Endothelial cell of umbilical vein (primary cell): ENCODE data around the gene IKZF3. TPM values are rescaled to one million over a fixed set of nuclear protein-coding genes. Genes with fewer than 3 reads are reported as not detected.

Experiments
- BruUV-seq: library from RNA; stranded (reverse); fragments of 400-500 nt; replicated peaks from 2 replicates; lab custom pipeline; 2021; lab: Mats Ljungman, UMichigan
- CTCF ChIA-PET: fragments of 300-600, 350-600 bp; sonication (Branson Sonifier 250); formaldehyde crosslinking; loops from one replicate; lab custom pipeline; 2021; ENCODE audit warnings: antibody characterized with exemption, inconsistent platforms; lab: Charles Lee
- POLR2A ChIA-PET: fragments of 300-600, 350-600 bp; sonication (Branson Sonifier 250); formaldehyde crosslinking; loops from one replicate; lab custom pipeline; 2021; ENCODE audit warnings: antibody characterized with exemption, inconsistent platforms; lab: Charles Lee
- DNase-seq: peaks from one replicate; pipeline ENCODE4 v3.0.0-alpha.2; 2011; ENCODE audit warnings: low read depth, low spot score
- FAIRE-seq: peaks from 2 replicates; lab custom pipeline; 2011; peaks lifted over from hg19 to GRCh38; lab: Jason Lieb, UNC
- H2AFZ ChIP-seq: 2 replicates; pipeline ENCODE4 v1.6.0; 2012; ENCODE audit warnings: low read depth, low read length, control low read depth, inconsistent platforms
- H3K27ac ChIP-seq: 2 replicates; pipeline ENCODE4 v1.5.1; 2011; ENCODE audit warnings: low read depth, mild to moderate bottlenecking, control low read depth, low read length, moderate library complexity; ENCODE audit not compliant: insufficient read depth
- H3K27me3 ChIP-seq, 2 experiments: 2 replicates each; pipeline versions ENCODE4 v1.6.0 to v1.6.1; 2011; ENCODE audit warnings: low read length in 2 of 2, mixed read lengths in 1 of 2; ENCODE audit not compliant: control insufficient read depth in 2 of 2, insufficient read depth in 2 of 2
- H3K36me3 ChIP-seq, 2 experiments: 2 replicates in 1 of 2; 3 replicates in 1 of 2; pipeline ENCODE4 v1.5.1; 2011; ENCODE audit warnings: low read length in 2 of 2, mild to moderate bottlenecking in 1 of 2, moderate library complexity in 1 of 2; ENCODE audit not compliant: control insufficient read depth in 2 of 2, insufficient read depth in 2 of 2; ENCODE audit errors: extremely low read depth in 1 of 2
- H3K4me1 ChIP-seq: 3 replicates; pipeline ENCODE4 v1.5.1; 2011; ENCODE audit warnings: mild to moderate bottlenecking, low read length; ENCODE audit not compliant: control insufficient read depth, insufficient read depth; ENCODE audit errors: extremely low read depth
- H3K4me2 ChIP-seq: 2 replicates; pipeline ENCODE4 v1.6.1; 2011; ENCODE audit warnings: low read length, control low read depth, mixed read lengths; ENCODE audit not compliant: insufficient read depth
- H3K4me3 ChIP-seq, 3 experiments: fragments of 200-600 bp in 1 of 3; sonication (generic), shearing (Covaris generic) in 1 of 3; replicated peaks in 1 of 3; 2 replicates each; pipeline ENCODE4 v1.5.1; 2011 to 2016; ENCODE audit warnings: control low read depth in 3 of 3, low read length in 3 of 3, mild to moderate bottlenecking in 2 of 3, inconsistent platforms in 1 of 3, low read depth in 1 of 3, moderate library complexity in 1 of 3; ENCODE audit not compliant: insufficient read depth in 1 of 3
- H3K79me2 ChIP-seq: 2 replicates; pipeline ENCODE4 v1.6.0; 2012; ENCODE audit warnings: low read length, inconsistent platforms; ENCODE audit not compliant: control insufficient read depth, insufficient read depth
- H3K9ac ChIP-seq: replicated peaks from 2 replicates; pipeline ENCODE3; 2011; ENCODE audit warnings: low read length, control low read depth; ENCODE audit not compliant: insufficient read depth; ENCODE audit errors: extremely low read depth
- H3K9me1 ChIP-seq: replicated peaks from 3 replicates; pipeline ENCODE4 v1.6.0; 2011; ENCODE audit warnings: mild to moderate bottlenecking, low read length; ENCODE audit not compliant: control insufficient read depth, insufficient read depth; ENCODE audit errors: extremely low read depth
- H3K9me3 ChIP-seq: replicated peaks from 2 replicates; pipeline ENCODE4 v1.5.1; 2012; ENCODE audit warnings: low read length, inconsistent platforms; ENCODE audit not compliant: control insufficient read depth, insufficient read depth
- H4K20me1 ChIP-seq: replicated peaks from 2 replicates; pipeline ENCODE3; 2011; ENCODE audit warnings: mild to moderate bottlenecking, low read length; ENCODE audit not compliant: control insufficient read depth, insufficient read depth; ENCODE audit errors: extremely low read depth
- EZH2 ChIP-seq: IDR thresholded peaks from 2 replicates; pipeline ENCODE4 v1.6.1; 2012; ENCODE audit warnings: borderline replicate concordance, low read depth, mild to moderate bottlenecking, moderate library complexity, low read length, inconsistent platforms; ENCODE audit not compliant: severe bottlenecking
- FOS ChIP-seq: IDR thresholded peaks from 2 replicates; pipeline ENCODE4 v1.6.1; 2011; ENCODE audit warnings: mild to moderate bottlenecking, low read length, moderate library complexity, borderline replicate concordance; ENCODE audit not compliant: insufficient read depth
- GATA2 ChIP-seq: IDR thresholded peaks from 2 replicates; pipeline ENCODE4 v1.7.0; 2011; ENCODE audit warnings: low read depth, mild to moderate bottlenecking, moderate library complexity, mixed read lengths, low read length; ENCODE audit not compliant: insufficient read length, insufficient read depth
- JUN ChIP-seq: IDR thresholded peaks from 2 replicates; pipeline ENCODE4 v1.6.1; 2011; ENCODE audit warnings: borderline replicate concordance, low read depth; ENCODE audit not compliant: insufficient read length, insufficient read depth
- MYC ChIP-seq: IDR thresholded peaks from one replicate; pipeline ENCODE4 v1.6.1; 2011; ENCODE audit warnings: mild to moderate bottlenecking, low read depth, low read length
- POLR2A ChIP-seq: IDR thresholded peaks from 2 replicates; pipeline ENCODE4 v1.6.1; 2012; ENCODE audit warnings: low read depth, mild to moderate bottlenecking, control low read depth, low read length
- POLR2AphosphoS5 ChIP-seq: IDR thresholded peaks from 2 replicates; pipeline ENCODE4 v1.6.1; 2012; ENCODE audit warnings: low read depth, mild to moderate bottlenecking, control low read depth, low read length, moderate library complexity; ENCODE audit not compliant: insufficient read depth
- dilution Hi-C: fragments of 300-500 bp; cut with MboI; formaldehyde crosslinking; loops from one replicate; pipeline ENCODE4 v1.15.0; 2019; ENCODE audit warnings: low sequenced_read_pairs; ENCODE audit not compliant: extremely low pct_ligation_motif_present
- intact Hi-C: fragments of 100-400 bp; cut with micrococcal nuclease; formaldehyde crosslinking; loops from one replicate; pipeline ENCODE4 v1.10.0; 2022
- polyA plus RNA-seq, 4 experiments: library from polyadenylated mRNA; depleted of rRNA in 3 of 4; stranded (reverse) in 3 of 4; unstranded in 1 of 4; fragments of >200 nt; gene quantifications; 2 replicates each; pipeline versions ENCODE4 v1.2.1 to v1.2.3, GENCODE V29; 2011 to 2012; ENCODE audit warnings: missing spikeins in 1 of 4
- total RNA-seq: library from RNA; stranded (reverse); gene quantifications from 2 replicates; pipeline ENCODE4 v1.2.3, GENCODE V29; 2021
- TF ChIP-seq, protein P1 (sequence below), 2 donors: IDR thresholded peaks; 1 replicate in 1 of 2; 2 replicates in 1 of 2; pipeline ENCODE4 v1.5.1; 2011; ENCODE audit warnings: low read length in 2 of 2, mild to moderate bottlenecking in 2 of 2, moderate library complexity in 2 of 2, control low read depth in 1 of 2, inconsistent platforms in 1 of 2, low read depth in 1 of 2; ENCODE audit not compliant: insufficient read depth in 1 of 2; ENCODE audit errors: extremely low read depth in 1 of 2
- TF ChIP-seq, protein P2 (sequence below): IDR thresholded peaks from 2 replicates; pipeline ENCODE4 v1.6.1; 2011; ENCODE audit not compliant: insufficient read depth, insufficient read length

IKZF3 gene
- total and polyA plus RNA-seq, 2 donors (not counting 3 experiments of a cell fraction or from before 2014, with no cell fraction given), result not detected

DNA sequence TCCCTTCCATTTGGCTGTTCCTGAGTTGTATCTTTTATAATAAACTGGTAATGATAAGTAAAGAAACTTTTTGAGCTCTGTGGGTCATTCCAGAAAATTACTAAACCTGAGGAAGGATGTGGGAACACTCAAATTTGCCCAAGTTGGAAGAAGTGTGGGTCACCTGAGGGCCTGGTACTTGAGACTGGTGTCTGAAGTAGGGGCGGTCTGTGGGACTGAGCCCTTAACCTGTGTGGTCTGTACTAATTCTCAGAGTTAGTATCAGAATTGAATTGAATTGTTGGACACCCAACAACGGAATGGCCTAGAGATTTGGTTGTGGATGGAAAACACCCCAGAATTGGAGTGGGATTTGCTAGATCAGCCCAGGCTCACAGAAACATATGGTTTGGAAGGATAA is 43.1 kb downstream of the IKZF3 start:
- BruUV-seq, result no TSS peak
- no peak overlapping the region for H3K9ac ChIP-seq
- H3K27ac ChIP-seq, result no peak overlapping the region
- ChIA-PET CTCF (interaction anchor here (1.0 to 1.6 kb wide), 2 partner anchors 8 to 52 kb away, joined by 3 read pairs; no protein-coding TSS in a partner anchor), POLR2A (no interaction called here)
- H3K27me3 ChIP-seq, result peaks cover 2 to 8% of the 10 kb centered on the region in 2 experiments
- intact Hi-C loops (loop anchor here (5.0 kb wide), 1 partner anchor 344 kb away; no protein-coding TSS in a partner anchor), dilution Hi-C loops (no loop called here)
- H3K36me3 ChIP-seq, result no peaks in the 10 kb centered on the region
- peaks cover 2% of the 10 kb centered on the region for H3K9me3 ChIP-seq
- no peak overlapping the region for H3K4me3 ChIP-seq
- no peak overlapping the region for H3K4me2 ChIP-seq
- no peaks in the 10 kb centered on the region for H4K20me1 ChIP-seq
- H3K4me1 ChIP-seq, result no peaks in the 10 kb centered on the region
- H2AFZ ChIP-seq, result no peak overlapping the region
- DNase-seq (no peak), FAIRE-seq (no peak)
- no peaks in the 10 kb centered on the region for H3K9me1 ChIP-seq
- H3K79me2 ChIP-seq, result no peaks in the 10 kb centered on the region
- no peak for TF ChIP-seq MYC
- no peak for TF ChIP-seq POLR2A
- TF ChIP-seq JUN, result no peak
- TF ChIP-seq POLR2AphosphoS5, result no peak
- TF ChIP-seq GATA2, result no peak
- TF ChIP-seq, protein P1, sequence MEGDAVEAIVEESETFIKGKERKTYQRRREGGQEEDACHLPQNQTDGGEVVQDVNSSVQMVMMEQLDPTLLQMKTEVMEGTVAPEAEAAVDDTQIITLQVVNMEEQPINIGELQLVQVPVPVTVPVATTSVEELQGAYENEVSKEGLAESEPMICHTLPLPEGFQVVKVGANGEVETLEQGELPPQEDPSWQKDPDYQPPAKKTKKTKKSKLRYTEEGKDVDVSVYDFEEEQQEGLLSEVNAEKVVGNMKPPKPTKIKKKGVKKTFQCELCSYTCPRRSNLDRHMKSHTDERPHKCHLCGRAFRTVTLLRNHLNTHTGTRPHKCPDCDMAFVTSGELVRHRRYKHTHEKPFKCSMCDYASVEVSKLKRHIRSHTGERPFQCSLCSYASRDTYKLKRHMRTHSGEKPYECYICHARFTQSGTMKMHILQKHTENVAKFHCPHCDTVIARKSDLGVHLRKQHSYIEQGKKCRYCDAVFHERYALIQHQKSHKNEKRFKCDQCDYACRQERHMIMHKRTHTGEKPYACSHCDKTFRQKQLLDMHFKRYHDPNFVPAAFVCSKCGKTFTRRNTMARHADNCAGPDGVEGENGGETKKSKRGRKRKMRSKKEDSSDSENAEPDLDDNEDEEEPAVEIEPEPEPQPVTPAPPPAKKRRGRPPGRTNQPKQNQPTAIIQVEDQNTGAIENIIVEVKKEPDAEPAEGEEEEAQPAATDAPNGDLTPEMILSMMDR (IDR thresholded peaks at IDR 0.05; ENCODE audit: extremely low read depth in 1 of 2, insufficient read depth in 1 of 2, low read depth in 1 of 2, low read length in 2 of 2), result no peak
- TF ChIP-seq FOS, result no peak
- no peak for TF ChIP-seq EZH2
- TF ChIP-seq, protein P2, sequence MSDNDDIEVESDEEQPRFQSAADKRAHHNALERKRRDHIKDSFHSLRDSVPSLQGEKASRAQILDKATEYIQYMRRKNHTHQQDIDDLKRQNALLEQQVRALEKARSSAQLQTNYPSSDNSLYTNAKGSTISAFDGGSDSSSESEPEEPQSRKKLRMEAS, result no peak
